ENCODE results near the gene LRG1.

DNA sequence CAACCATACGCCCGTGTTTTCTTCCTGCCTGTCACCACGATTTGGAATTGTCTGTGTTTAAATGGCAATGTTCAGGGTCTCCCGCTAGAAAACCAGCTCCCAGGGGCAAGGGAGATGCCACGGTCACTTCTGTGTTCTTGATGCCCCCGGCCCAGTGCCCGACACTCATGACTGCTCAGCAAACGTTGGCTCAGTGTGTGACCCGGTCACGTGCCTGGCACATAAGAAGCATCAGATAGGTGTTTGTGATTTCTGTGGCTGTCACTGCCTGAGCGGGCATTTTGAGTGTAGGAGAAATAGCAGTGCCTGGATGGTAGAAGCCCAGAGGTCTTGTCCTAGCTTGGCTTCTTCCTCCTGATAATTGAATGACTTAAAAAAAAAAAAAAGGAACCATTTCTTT, 52.3 kb downstream of the LRG1 start:
- TF ChIP-seq, protein P1, sequence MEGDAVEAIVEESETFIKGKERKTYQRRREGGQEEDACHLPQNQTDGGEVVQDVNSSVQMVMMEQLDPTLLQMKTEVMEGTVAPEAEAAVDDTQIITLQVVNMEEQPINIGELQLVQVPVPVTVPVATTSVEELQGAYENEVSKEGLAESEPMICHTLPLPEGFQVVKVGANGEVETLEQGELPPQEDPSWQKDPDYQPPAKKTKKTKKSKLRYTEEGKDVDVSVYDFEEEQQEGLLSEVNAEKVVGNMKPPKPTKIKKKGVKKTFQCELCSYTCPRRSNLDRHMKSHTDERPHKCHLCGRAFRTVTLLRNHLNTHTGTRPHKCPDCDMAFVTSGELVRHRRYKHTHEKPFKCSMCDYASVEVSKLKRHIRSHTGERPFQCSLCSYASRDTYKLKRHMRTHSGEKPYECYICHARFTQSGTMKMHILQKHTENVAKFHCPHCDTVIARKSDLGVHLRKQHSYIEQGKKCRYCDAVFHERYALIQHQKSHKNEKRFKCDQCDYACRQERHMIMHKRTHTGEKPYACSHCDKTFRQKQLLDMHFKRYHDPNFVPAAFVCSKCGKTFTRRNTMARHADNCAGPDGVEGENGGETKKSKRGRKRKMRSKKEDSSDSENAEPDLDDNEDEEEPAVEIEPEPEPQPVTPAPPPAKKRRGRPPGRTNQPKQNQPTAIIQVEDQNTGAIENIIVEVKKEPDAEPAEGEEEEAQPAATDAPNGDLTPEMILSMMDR (conservative IDR thresholded peaks at IDR 0.05 in 1 of 2, IDR thresholded peaks at IDR 0.05 in 1 of 2; ENCODE audit: extremely low read depth in 1 of 2, insufficient read depth in 1 of 2, low read depth in 1 of 2, low read length in 2 of 2): no peak
- no peak for TF ChIP-seq EZH2 (IDR thresholded peaks at IDR 0.05; ENCODE audit: borderline replicate concordance, low read length)

Measured in mammary epithelial cell (primary cell).